Measurements from ENCODE around the gene LRRC73. TPM values are rescaled to one million over a fixed set of nuclear protein-coding genes. Genes with fewer than 3 reads are reported as not detected.

Gene LRRC73
- total RNA-seq, 2 donors from 2014 or later = 0.32 to 0.43 TPM

DNA sequence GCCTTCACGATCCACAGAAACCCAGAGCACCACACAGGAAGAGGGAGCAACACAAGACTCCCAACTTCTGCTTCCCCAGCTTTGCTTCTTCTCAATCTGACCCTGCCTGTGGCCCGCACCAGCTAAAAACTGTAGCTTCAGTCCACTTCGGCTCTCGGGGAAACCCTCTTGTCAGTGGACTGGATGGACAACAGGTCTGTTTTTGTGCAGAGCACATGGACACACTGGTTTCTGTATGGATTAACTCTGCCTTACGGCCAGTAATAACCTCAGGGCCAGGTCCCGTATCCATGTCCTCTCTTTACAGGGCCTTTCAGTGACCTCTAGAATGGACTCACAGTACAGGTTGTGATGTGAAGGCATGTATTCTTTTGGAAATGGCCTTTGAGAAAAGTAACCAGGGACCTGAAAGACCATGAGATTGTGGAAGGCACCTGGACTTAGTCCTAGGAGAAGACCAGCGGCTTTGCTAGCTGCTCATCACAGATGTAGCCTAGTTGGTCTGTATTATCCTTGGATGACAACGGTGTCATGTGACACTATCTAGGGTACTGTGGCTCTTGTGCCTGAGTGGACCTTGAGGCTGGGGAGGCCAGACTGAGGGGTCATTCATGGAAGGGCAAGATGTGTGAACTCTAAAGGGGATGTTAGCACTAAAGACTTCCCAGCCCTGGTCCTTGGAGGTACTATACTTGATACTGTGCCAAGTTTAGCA is 12.6 kb upstream of the LRRC73 start:
- H3K9me3 Mint-ChIP-seq = no peaks in the 10 kb centered on the region
- peak in 1 of 2 donors; percentile 2 for ATAC-seq (replicated peaks in 1 of 2)
- no peak overlapping the region for H3K27ac Mint-ChIP-seq
- H3K36me3 Mint-ChIP-seq (ENCODE audit: insufficient read depth in 2 of 2) = peaks cover 12 to 34% of the 10 kb centered on the region in 2 donors
- no peak overlapping the region for H3K4me3 Mint-ChIP-seq
- no peaks in the 10 kb centered on the region for H3K27me3 Mint-ChIP-seq (ENCODE audit: low read depth)
- DNase-seq = no peak
- H3K4me1 Mint-ChIP-seq (ENCODE audit: low read depth) = no peaks in the 10 kb centered on the region

DNA sequence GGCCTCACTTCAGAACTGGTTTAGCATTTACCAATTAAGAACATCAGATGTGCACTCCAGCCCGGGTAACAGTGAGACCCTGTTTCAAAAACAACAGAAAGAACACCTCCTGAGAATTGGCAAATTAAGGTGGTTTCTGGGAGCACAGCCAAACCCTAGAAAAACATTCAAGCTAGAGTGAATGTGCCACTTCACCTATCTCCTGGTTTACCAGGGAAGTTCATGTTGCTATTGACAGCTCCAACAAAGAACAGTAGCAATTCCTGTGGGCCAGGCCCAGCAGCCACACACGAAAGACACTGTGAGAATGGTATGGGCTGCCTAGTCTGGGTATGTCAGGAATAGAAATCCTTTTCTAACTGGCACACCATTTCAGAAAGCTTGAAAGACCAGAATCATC is 11.7 kb upstream of the LRRC73 start:
- Mint-ChIP-seq H3K36me3 (ENCODE audit: insufficient read depth in 2 of 2) (peaks cover 9 to 25% of the 10 kb centered on the region in 2 donors), H3K27ac (no peak overlapping the region), H3K27me3 (ENCODE audit: low read depth) (no peaks in the 10 kb centered on the region), H3K9me3 (no peaks in the 10 kb centered on the region), H3K4me1 (ENCODE audit: low read depth) (no peaks in the 10 kb centered on the region), H3K4me3 (no peak overlapping the region)
- DNase-seq (no peak), ATAC-seq (replicated peaks in 1 of 2) (no peak)

GRCh38 chr6:43520097-43520496 is 10.0 kb upstream of the LRRC73 start:
- DNase-seq (no peak), ATAC-seq (replicated peaks in 1 of 2) (no peak)
- Mint-ChIP-seq H3K27me3 (ENCODE audit: low read depth) (no peaks in the 10 kb centered on the region), H3K9me3 (no peaks in the 10 kb centered on the region), H3K27ac (peak overlapping the region; percentile 9), H3K36me3 (ENCODE audit: insufficient read depth in 2 of 2) (peaks cover 8 to 16% of the 10 kb centered on the region in 2 donors), H3K4me1 (ENCODE audit: low read depth) (no peaks in the 10 kb centered on the region), H3K4me3 (no peak overlapping the region)

DNA sequence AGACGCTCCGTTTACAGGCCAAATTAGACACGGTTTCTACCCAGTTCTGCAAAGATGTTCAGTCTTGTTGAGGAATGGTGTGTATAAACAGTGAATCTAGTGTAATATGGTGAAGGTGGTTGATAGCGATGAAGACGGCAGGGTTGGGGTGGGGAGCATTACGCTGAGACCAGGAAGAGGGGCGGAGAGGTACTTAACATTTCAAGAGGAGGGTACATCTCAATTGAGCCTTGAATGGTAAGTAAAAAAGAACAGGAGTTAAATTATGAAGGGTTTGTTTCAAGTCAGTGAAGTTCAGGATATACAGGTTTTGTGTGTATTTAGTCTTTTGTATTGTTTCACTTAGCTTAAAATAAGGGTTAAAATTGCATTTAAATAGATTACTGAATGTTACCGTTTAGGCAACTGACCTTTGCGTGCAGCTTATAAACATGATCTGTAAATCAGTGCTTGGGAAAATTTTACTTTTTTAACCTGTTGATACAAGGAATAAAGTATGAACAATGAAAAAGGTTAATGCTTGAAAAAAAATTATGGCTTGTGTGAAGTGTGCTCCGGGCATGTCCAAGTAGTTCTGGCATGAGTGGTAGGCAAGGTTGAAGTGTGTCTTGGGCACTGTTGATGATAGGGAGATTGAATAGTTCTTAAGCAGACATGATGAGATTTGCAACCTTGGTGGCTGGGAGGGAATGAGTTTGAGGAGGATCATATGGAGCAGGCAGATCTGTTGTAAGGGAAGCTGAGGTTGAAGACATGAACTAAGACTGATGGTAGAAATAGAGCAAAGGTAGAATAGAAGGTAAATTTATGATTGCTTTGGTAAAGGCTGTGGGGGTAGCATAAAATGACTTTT is 7.6 kb upstream of the LRRC73 start:
- Mint-ChIP-seq H3K36me3 (ENCODE audit: insufficient read depth in 2 of 2) (peaks cover 6% of the 10 kb centered on the region in 2 donors), H3K27ac (no peak overlapping the region), H3K27me3 (ENCODE audit: low read depth) (no peaks in the 10 kb centered on the region), H3K4me1 (ENCODE audit: low read depth) (peaks cover 5% of the 10 kb centered on the region), H3K9me3 (no peaks in the 10 kb centered on the region), H3K4me3 (no peak overlapping the region)
- ATAC-seq (replicated peaks in 1 of 2) = peak in 1 of 2 donors; percentile 12
- DNase-seq = no peak

DNA sequence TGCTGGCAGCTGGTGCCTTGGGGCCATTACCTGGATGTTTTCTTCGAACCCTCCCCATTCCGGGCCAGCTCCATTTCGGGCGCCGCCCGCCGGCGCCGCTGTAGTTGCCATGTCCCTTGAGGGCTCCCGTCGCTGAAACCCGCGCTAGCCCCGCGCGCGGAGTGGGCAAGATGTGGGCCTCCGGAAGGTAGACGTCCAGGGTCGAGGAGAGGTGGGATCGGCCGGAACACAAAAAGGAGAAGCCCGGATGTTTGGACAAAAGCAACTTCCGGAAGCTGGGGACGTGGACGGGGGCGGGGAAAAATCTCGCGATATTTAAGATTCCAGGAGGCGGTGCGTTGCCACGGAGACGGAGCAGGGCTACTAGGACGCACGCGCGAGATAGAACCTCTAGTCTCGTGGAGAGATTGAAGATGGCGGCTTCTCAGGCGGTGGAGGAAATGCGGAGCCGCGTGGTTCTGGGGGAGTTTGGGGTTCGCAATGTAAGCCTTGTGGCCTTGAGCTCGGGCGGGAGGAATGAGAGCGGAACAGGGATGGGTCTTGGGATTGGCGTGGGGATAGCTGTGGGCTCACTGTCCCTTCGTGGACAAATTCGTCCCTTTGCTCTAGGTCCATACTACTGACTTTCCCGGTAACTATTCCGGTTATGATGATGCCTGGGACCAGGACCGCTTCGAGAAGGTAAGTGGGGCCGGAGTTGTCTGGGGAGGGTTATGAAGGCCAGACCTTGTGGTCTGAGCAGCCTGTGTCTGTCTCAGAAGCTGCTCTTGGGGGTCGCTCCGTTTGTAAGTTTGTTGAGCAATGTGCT is 6.8 kb upstream of the LRRC73 start, which contains the start of the genes POLR1C and YIPF3:
TSS of gene POLR1C (plus strand) at position 393 of the 808 bp plus-strand sequence. CDS start at position 414, 21 bp downstream.
TSS of gene YIPF3 (minus strand) at position 230 of the 808 bp plus-strand sequence. CDS start at position 111, 119 bp downstream.
- no peak within 1 kb of the TSS for H3K4me3 Mint-ChIP-seq
- H3K27ac Mint-ChIP-seq = no peak within 1 kb of the TSS
- DNase-seq (peak; percentile 97 to 98), ATAC-seq (replicated peaks in 1 of 2) (peak; percentile 92 to 93)
- H3K4me1 Mint-ChIP-seq (ENCODE audit: low read depth) = peaks cover 5% of the 10 kb centered on the region
- no peaks in the 10 kb centered on the region for H3K9me3 Mint-ChIP-seq
- H3K36me3 Mint-ChIP-seq (ENCODE audit: insufficient read depth in 2 of 2) = peaks cover 4 to 6% of the 10 kb centered on the region in 2 donors
- H3K27me3 Mint-ChIP-seq (ENCODE audit: low read depth) = no peaks in the 10 kb centered on the region

GRCh38 chr6:43516367-43516696 is 6.2 kb upstream of the LRRC73 start:
- no peak overlapping the region for H3K27ac Mint-ChIP-seq
- no peaks in the 10 kb centered on the region for H3K27me3 Mint-ChIP-seq (ENCODE audit: low read depth)
- peak in 1 of 2 donors; percentile 2 for ATAC-seq (replicated peaks in 1 of 2)
- H3K9me3 Mint-ChIP-seq = no peaks in the 10 kb centered on the region
- no peak overlapping the region for H3K4me3 Mint-ChIP-seq
- H3K4me1 Mint-ChIP-seq (ENCODE audit: low read depth) = peaks cover 5% of the 10 kb centered on the region
- no peak for DNase-seq
- H3K36me3 Mint-ChIP-seq (ENCODE audit: insufficient read depth in 2 of 2) = peaks cover 4 to 6% of the 10 kb centered on the region in 2 donors

DNA sequence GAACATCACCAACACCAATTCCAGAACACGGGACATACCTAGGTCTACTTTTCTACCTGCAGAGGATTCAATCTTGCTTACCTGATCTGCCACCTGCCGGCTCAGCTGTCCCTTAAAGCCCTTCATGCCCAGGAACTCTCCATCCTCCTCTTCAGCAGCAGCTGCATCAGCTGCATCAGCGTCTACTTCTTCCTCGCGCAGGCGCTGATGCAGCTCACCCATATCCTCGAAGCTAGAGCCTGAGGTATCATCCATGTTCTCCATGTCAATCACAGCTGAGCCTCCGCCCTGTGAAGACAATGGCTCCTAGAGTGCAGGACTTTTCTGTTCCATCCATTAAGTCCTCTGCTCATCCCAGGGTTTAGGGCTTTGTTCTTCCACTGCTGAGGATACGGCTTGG is 5.7 kb upstream of the LRRC73 start:
- DNase-seq = no peak
- ATAC-seq (replicated peaks in 1 of 2) = no peak
- H3K27ac Mint-ChIP-seq = no peak overlapping the region
- peaks cover 4 to 6% of the 10 kb centered on the region in 2 donors for H3K36me3 Mint-ChIP-seq (ENCODE audit: insufficient read depth in 2 of 2)
- H3K4me3 Mint-ChIP-seq = no peak overlapping the region
- no peaks in the 10 kb centered on the region for H3K9me3 Mint-ChIP-seq
- H3K27me3 Mint-ChIP-seq (ENCODE audit: low read depth) = no peaks in the 10 kb centered on the region
- H3K4me1 Mint-ChIP-seq (ENCODE audit: low read depth) = peaks cover 5% of the 10 kb centered on the region

GRCh38 chr6:43511824-43512415 is 1.8 kb upstream of the LRRC73 start:
- no peaks in the 10 kb centered on the region for H3K9me3 Mint-ChIP-seq
- no peak overlapping the region for H3K4me3 Mint-ChIP-seq
- ATAC-seq (replicated peaks in 1 of 2) = no peak
- no peak overlapping the region for H3K27ac Mint-ChIP-seq
- DNase-seq = no peak
- peaks cover 5 to 7% of the 10 kb centered on the region in 2 donors for H3K36me3 Mint-ChIP-seq (ENCODE audit: insufficient read depth in 2 of 2)
- H3K27me3 Mint-ChIP-seq (ENCODE audit: low read depth) = peaks cover 23% of the 10 kb centered on the region
- peaks cover 17% of the 10 kb centered on the region for H3K4me1 Mint-ChIP-seq (ENCODE audit: low read depth)

GRCh38 chr6:43510827-43511163 is 649 bp upstream of the LRRC73 start:
- Mint-ChIP-seq H3K36me3 (ENCODE audit: insufficient read depth in 2 of 2) (peaks cover 5 to 7% of the 10 kb centered on the region in 2 donors), H3K27me3 (ENCODE audit: low read depth) (peaks cover 23% of the 10 kb centered on the region), H3K4me1 (ENCODE audit: low read depth) (peaks cover 21% of the 10 kb centered on the region), H3K27ac (no peak overlapping the region), H3K4me3 (peak overlapping the region; percentile 71 to 79), H3K9me3 (no peaks in the 10 kb centered on the region)
- no peak for ATAC-seq (replicated peaks in 1 of 2)
- no peak for DNase-seq

- Mint-ChIP-seq H3K36me3 (ENCODE audit: insufficient read depth in 2 of 2) (peaks cover 4% of the 10 kb centered on the region in 2 donors), H3K27ac (peak overlapping the region; percentile 5), H3K9me3 (no peaks in the 10 kb centered on the region), H3K4me3 (peak overlapping the region; percentile 73 to 79), H3K4me1 (ENCODE audit: low read depth) (peaks cover 21% of the 10 kb centered on the region), H3K27me3 (ENCODE audit: low read depth) (peaks cover 23% of the 10 kb centered on the region)
- ATAC-seq (replicated peaks in 1 of 2) (peak; percentile 5 to 6), DNase-seq (no peak)
Observed at GRCh38 chr6:43509142-43509983, 783 bp downstream of the LRRC73 start.

- Mint-ChIP-seq H3K4me1 (ENCODE audit: low read depth) (peaks cover 21% of the 10 kb centered on the region), H3K36me3 (ENCODE audit: insufficient read depth in 2 of 2) (peaks cover 4% of the 10 kb centered on the region in 2 donors), H3K4me3 (peak overlapping the region; percentile 69 to 76), H3K27me3 (ENCODE audit: low read depth) (peaks cover 23% of the 10 kb centered on the region), H3K27ac (no peak overlapping the region), H3K9me3 (no peaks in the 10 kb centered on the region)
- DNase-seq (no peak), ATAC-seq (replicated peaks in 1 of 2) (no peak)
Observed at GRCh38 chr6:43508481-43509141, 1.5 kb downstream of the LRRC73 start.
